HCT116 (cell line): ENCODE measurements around the gene STKLD1. TPM values are rescaled to one million over a fixed set of nuclear protein-coding genes. Genes with fewer than 3 reads are reported as not detected.
A peak's percentile ranks its signal among the peaks of the same experiment; 100 is the strongest.
"Not testable (repeated sequence)": the region's sequence is repeated elsewhere in the genome, so short reads cannot be mapped to it uniquely, and the experiment has no call there.

ENCODE experiments used
- ATAC-seq: fragments of 200-7000 bp; cut with Tn5 transposase; 2 replicates; pipeline ENCODE4 v1.9.1; 2020; ENCODE audit warnings: mild to moderate bottlenecking, moderate library complexity
- BruUV-seq: library from RNA; stranded (reverse); fragments of 400-500 nt; replicated peaks from 2 replicates; lab custom pipeline; 2021; lab: Mats Ljungman, UMichigan
- CTCF ChIA-PET: fragments of 300-600 bp; sonication (Branson Sonifier 250); formaldehyde crosslinking; loops from one replicate; lab custom pipeline; 2021; ENCODE audit warnings: antibody characterized with exemption; lab: Charles Lee
- POLR2A ChIA-PET: fragments of 300-600, 350-600 bp; sonication (Branson Sonifier 250); formaldehyde crosslinking; loops from one replicate; lab custom pipeline; 2021; ENCODE audit warnings: antibody characterized with exemption; lab: Charles Lee
- RAD21 ChIA-PET, 2 experiments: fragments of 300-600 bp; sonication (Branson Sonifier 250); formaldehyde crosslinking; loops; one replicate each; lab custom pipeline; 2023; ENCODE audit warnings: low total read pairs in 2 of 2; ENCODE audit not compliant: uncharacterized antibody in 2 of 2, unreplicated experiment in 2 of 2, low non-redundant PET in 1 of 2; lab: Charles Lee
- DNase-seq: peaks from one replicate; pipeline ENCODE4 v3.0.0-alpha.2; 2010; ENCODE audit warnings: low read depth, low spot score
- H2AFZ ChIP-seq: fragments of 200-600 bp; shearing (Covaris generic), sonication (generic); 2 replicates; pipeline ENCODE4 v1.6.1; 2017; ENCODE audit warnings: low read depth, mixed run types, mixed read lengths, antibody characterized with exemption, low read length; ENCODE audit not compliant: poor library complexity, severe bottlenecking
- H3K27ac ChIP-seq: 2 replicates; pipeline ENCODE4 v1.5.1; 2012; ENCODE audit warnings: low read depth, low read length
- H3K27me3 ChIP-seq: fragments of 200-600 bp; sonication (generic); 2 replicates; pipeline ENCODE4 v1.6.1; 2016; ENCODE audit warnings: mixed run types, low read length, mixed read lengths; ENCODE audit not compliant: insufficient read depth
- H3K36me3 ChIP-seq, 2 experiments: fragments of 200-500 bp in 1 of 2; fragments of 200-600 bp in 1 of 2; sonication (Bioruptor generic) in 1 of 2; sonication (generic) in 1 of 2; 2 replicates each; pipeline versions ENCODE4 v1.5.1 to v1.6.1; 2014 to 2016; ENCODE audit warnings: low read length in 2 of 2, inconsistent platforms in 1 of 2, mixed read lengths in 1 of 2, mixed run types in 1 of 2; ENCODE audit not compliant: insufficient read depth in 2 of 2, control insufficient read depth in 1 of 2
- H3K4me1 ChIP-seq, 2 experiments: fragments of 200-600 bp in 1 of 2; sonication (generic) in 1 of 2; 2 replicates each; pipeline versions ENCODE4 v1.5.1 to v1.6.1; 2012 to 2017; ENCODE audit warnings: low read length in 2 of 2, inconsistent platforms in 1 of 2, mild to moderate bottlenecking in 1 of 2, mixed read lengths in 1 of 2, mixed run types in 1 of 2, moderate library complexity in 1 of 2; ENCODE audit not compliant: insufficient read depth in 2 of 2, control insufficient read depth in 1 of 2
- H3K4me2 ChIP-seq: fragments of 200-600 bp; sonication (generic); 2 replicates; pipeline ENCODE4 v1.6.1; 2017; ENCODE audit warnings: mixed run types, low read length, mixed read lengths
- H3K4me3 ChIP-seq, 2 experiments: fragments of 200-600 bp in 1 of 2; sonication (generic) in 1 of 2; replicated peaks in 1 of 2; 2 replicates each; pipeline ENCODE4 v1.5.1; 2011 to 2016; ENCODE audit warnings: low read length in 2 of 2, control low read depth in 1 of 2, low read depth in 1 of 2, mild to moderate bottlenecking in 1 of 2, mixed read lengths in 1 of 2, mixed run types in 1 of 2
- H3K79me2 ChIP-seq: fragments of 200-600 bp; sonication (generic); 2 replicates; pipeline ENCODE4 v1.6.1; 2017; ENCODE audit warnings: mild to moderate bottlenecking, mixed run types, low read length, moderate library complexity, mixed read lengths; ENCODE audit not compliant: insufficient read depth
- H3K9ac ChIP-seq: fragments of 200-600 bp; sonication (generic); 2 replicates; pipeline ENCODE4 v1.6.1; 2016; ENCODE audit warnings: low read length, mixed read lengths
- H3K9me2 ChIP-seq: fragments of 200-600 bp; sonication (generic), shearing (Covaris generic); 2 replicates; pipeline ENCODE4 v1.6.1; 2017; ENCODE audit warnings: mixed run types, mild to moderate bottlenecking, moderate library complexity; ENCODE audit not compliant: insufficient read depth
- H3K9me3 ChIP-seq, 2 experiments: fragments of 200-500 bp in 1 of 2; fragments of 200-600 bp in 1 of 2; sonication (Bioruptor generic) in 1 of 2; sonication (generic) in 1 of 2; 2 replicates each; pipeline ENCODE4 v1.6.1; 2014 to 2017; ENCODE audit warnings: low read length in 2 of 2, mixed read lengths in 2 of 2, inconsistent platforms in 1 of 2, low read depth in 1 of 2, mild to moderate bottlenecking in 1 of 2, mixed run types in 1 of 2, moderate library complexity in 1 of 2; ENCODE audit not compliant: control insufficient read depth in 1 of 2, insufficient read depth in 1 of 2
- H4K20me1 ChIP-seq: fragments of 200-600 bp; sonication (generic), shearing (Covaris generic); 2 replicates; pipeline ENCODE4 v1.6.1; 2017; ENCODE audit warnings: mixed run types, mild to moderate bottlenecking, moderate library complexity; ENCODE audit not compliant: insufficient read depth
- FOSL1 ChIP-seq: IDR thresholded peaks from 2 replicates; pipeline ENCODE4 v1.6.1; 2012; ENCODE audit warnings: low read depth
- POLR2AphosphoS5 ChIP-seq: IDR thresholded peaks from 2 replicates; pipeline ENCODE4 v1.6.1; 2011; ENCODE audit warnings: mild to moderate bottlenecking, low read depth, low read length, moderate library complexity
- RAD21 ChIP-seq: IDR thresholded peaks from 2 replicates; pipeline ENCODE4 v1.6.1; 2012; ENCODE audit warnings: low read depth, mild to moderate bottlenecking
- ZBTB33 ChIP-seq: IDR thresholded peaks from 2 replicates; pipeline ENCODE4 v1.6.1; 2011; ENCODE audit warnings: mild to moderate bottlenecking, low read length, moderate library complexity; ENCODE audit not compliant: insufficient replicate concordance; ENCODE audit errors: extremely low read depth
- intact Hi-C: fragments of 100-400 bp; cut with micrococcal nuclease; formaldehyde crosslinking; loops from 2 replicates; pipeline ENCODE4 v1.10.0; 2022
- total RNA-seq: library from RNA; stranded (reverse); gene quantifications from one replicate; pipeline ENCODE4 v1.2.1, GENCODE V29; 2021; ENCODE audit not compliant: unreplicated experiment

Gene STKLD1
- total RNA-seq, 1 experiment from 2014 or later, result 0.37 TPM

GRCh38 chr9:133449760-133450159 is 73.6 kb downstream of the STKLD1 start:
- ChIA-PET CTCF (interaction anchor here (0.8 to 2.1 kb wide), 2 partner anchors 10 to 39 kb away, joined by 3 to 10 read pairs; partner anchors contain the start of gene CACFD1), RAD21 (interaction anchor here in 1 of 2 experiments (0.7 kb wide), 1 partner anchor 29 kb away, joined by 4 read pairs; the partner anchor contains the start of gene SLC2A6), POLR2A (interaction anchor here (1.1 kb wide), 1 partner anchor 9 kb away, joined by 3 read pairs; no protein-coding TSS in a partner anchor)
- Histone ChIP-seq H3K79me2 (no peaks in the 10 kb centered on the region), H3K4me1 (peaks cover 12 to 14% of the 10 kb centered on the region in 2 experiments), H3K36me3 (no peaks in the 10 kb centered on the region), H3K27ac (peak overlapping the region; percentile 49), H3K27me3 (no peaks in the 10 kb centered on the region), H3K9ac (peak overlapping the region; percentile 5; the same call in 1 of the 2 replicates), H3K4me2 (peak overlapping the region; percentile 54), H3K4me3 (no peak overlapping the region), H3K9me2 (no peaks in the 10 kb centered on the region), H4K20me1 (no peaks in the 10 kb centered on the region), H2AFZ (no peak overlapping the region), H3K9me3 (no peaks in the 10 kb centered on the region)
- ATAC-seq (peak; percentile 99), DNase-seq (peak; percentile 58)
- intact Hi-C loops, result no loop called here
- no TSS peak for BruUV-seq
- TF ChIP-seq FOSL1, result peak; percentile 69
- no peak for TF ChIP-seq ZBTB33
- TF ChIP-seq POLR2AphosphoS5, result 0 out of 2 replicates have a peak, but pooled peaks have one; percentile 29
- TF ChIP-seq RAD21, result no peak
- TF ChIP-seq, all 23 proteins: peak for 2

DNA sequence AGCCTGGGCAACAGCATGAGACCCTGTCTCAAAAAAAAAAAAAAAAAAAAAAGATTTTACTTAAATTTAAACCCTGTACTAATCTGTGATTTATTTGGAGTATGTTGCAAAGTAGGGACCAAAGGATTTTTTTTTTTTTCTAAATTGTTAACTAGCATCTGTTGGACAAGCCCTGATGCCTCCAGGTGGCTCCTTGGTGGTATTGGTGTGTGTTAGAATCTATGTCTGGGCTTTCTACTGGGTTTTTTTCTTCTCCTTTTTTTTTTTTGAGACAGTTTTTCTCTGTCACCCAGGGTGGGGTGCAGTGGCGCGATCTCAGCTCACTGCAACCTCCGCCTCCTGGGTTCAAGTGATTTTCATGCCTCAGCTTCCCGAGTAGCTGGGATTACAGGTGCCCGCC is 75.7 kb downstream of the STKLD1 start:
- H3K9ac ChIP-seq, H3K27me3 ChIP-seq, H3K27ac ChIP-seq, H3K79me2 ChIP-seq, intact Hi-C loops, H3K9me2 ChIP-seq, CTCF ChIA-PET, POLR2A ChIA-PET, H2AFZ ChIP-seq, H3K36me3 ChIP-seq, ATAC-seq, H4K20me1 ChIP-seq, H3K4me2 ChIP-seq, H3K4me3 ChIP-seq, H3K9me3 ChIP-seq, DNase-seq, BruUV-seq, RAD21 ChIA-PET: not testable (repeated sequence)
- peaks cover 12 to 14% of the 10 kb centered on the region in 2 experiments for H3K4me1 ChIP-seq
